GM19043 (cell line): ENCODE results near the gene FAM171A2.

Experiments
- ATAC-seq: cut with Tn5 transposase; IDR thresholded peaks from one replicate; pipeline ENCODE4 v1.9.1; 2021; ENCODE audit warnings: low read depth; ENCODE audit not compliant: unreplicated experiment

The FAM171A2 gene

DNA sequence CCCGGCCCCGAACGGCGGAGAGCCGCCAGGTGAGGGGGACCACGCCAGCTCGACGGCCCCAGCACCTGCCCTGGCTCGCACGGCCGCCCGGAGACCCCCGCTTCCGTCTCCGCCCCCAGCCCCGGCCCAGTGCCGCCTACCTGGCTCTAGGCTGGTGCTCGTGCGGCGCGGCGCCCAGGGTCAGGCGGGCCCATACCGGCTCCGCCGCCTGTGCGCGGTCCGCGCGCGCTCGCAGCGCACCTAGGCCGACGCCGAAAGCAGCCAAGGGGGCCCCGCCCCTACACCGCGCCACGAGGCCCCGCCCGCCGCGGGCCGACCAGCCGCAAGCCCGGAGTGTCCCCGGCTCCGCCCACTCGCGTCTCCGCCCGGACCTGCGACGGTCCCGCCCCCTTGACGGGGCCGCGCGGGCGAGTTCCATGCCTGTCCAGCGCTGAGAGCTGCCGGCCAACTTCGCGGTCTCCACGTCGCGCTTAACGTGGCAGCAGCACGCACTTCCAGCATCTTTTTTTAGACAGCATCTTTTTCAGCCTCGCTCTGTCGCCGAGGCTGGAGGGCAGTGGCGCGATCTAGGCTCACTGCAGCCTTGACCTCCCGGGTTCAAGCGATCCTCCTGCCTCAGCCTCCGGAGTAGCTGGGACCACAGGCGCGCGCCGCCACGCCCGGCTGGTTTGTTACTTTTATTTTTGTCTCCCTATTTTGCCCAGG, 38.9 kb downstream of the FAM171A2 start, which contains the start of gene SLC25A39:
Gene SLC25A39, minus strand, starts transcription at position 253 of the 705 bp plus-strand sequence. CDS start 1,261 bp downstream, outside the sequence.
- ATAC-seq = peak; percentile 49

DNA sequence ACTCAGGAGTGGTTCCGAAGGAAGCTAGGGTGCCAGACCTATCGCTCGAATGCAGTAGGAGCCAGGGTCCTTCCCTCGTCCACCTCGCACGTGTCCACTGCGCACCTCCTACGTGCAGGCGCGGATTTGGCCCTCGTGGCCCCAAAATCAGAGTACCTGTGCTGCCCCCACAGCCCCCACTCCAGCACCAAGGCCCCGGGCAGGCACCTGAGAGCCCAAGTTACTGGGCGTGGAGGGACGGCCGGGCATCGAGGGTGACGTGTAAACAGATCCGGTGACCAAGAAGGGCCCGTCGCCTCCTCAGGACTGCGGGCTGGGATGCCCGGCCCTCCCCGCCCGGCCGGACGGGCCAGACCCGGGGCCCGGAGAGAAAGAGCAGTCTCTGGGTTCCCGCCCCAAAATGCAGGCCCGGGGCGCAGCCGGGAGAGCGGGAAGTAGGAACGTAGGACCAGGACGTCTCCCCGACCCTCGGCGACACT, 39.5 kb downstream of the FAM171A2 start:
- ATAC-seq = no peak

DNA sequence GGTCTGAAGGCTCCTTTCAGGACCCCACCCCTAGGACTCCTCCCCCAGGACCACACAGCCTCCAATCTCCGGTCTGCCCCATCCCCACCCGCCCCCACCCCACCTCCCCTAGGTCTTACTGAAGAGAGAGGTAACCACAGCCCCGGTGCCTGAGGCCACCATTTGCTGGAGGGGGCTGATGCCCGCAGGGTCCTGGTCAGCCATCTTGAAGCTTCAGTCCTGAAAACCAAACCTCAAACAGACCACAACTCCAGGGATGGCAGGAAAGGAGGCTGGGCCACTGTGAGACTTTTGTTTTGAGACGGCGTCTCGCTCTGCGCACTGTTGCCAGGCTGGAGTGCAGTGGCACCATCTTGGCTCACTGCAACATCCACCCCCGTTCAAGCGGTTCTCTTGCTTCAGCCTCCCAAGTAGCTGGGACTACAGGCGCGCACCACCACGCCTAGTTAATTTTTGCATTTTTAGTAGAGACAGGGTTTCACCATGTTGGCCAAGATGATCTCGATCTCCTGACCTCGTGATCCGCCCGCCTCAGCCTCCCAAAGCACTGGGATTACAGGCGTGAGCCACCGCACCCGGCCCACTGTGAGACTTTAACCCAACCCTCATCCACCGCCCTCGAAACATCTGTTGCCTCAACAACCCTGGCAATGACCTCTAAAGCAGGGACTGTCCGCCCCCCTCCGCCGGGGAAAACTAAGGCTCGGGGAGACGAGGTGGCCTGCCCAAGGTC, 40.1 kb downstream of the FAM171A2 start:
- ATAC-seq = no peak

DNA sequence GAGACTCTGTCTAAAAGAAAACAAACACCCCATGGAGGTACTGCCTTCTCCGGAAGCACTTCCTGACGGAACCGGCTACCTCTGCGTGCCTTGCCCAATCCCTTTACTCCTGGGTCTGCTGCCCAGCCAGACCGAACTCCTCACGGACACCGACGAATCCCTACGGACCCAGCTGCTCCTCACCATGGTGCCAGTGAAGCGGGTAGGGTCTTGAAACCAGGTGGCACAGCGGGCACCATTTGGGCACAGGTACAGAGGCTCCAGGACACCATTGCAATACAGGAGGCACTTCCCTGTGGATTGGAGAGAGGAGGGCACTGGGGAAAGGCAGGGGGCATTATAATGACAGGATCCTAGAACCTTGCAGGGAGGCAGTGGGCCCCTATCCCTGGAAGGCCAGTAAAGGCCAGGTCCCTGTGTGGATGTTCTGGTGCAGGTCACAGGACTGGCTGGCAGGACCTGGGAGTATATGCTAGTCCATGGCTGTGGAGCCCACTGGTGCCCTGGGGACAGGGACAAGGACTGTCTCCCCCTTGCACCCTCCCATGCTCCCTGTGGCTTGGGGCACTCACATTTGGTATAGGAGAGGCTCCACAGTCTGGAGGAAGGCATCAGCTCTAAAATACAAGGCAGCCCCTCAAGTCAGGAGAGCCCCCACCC, 41.3 kb downstream of the FAM171A2 start:
- no peak for ATAC-seq

DNA sequence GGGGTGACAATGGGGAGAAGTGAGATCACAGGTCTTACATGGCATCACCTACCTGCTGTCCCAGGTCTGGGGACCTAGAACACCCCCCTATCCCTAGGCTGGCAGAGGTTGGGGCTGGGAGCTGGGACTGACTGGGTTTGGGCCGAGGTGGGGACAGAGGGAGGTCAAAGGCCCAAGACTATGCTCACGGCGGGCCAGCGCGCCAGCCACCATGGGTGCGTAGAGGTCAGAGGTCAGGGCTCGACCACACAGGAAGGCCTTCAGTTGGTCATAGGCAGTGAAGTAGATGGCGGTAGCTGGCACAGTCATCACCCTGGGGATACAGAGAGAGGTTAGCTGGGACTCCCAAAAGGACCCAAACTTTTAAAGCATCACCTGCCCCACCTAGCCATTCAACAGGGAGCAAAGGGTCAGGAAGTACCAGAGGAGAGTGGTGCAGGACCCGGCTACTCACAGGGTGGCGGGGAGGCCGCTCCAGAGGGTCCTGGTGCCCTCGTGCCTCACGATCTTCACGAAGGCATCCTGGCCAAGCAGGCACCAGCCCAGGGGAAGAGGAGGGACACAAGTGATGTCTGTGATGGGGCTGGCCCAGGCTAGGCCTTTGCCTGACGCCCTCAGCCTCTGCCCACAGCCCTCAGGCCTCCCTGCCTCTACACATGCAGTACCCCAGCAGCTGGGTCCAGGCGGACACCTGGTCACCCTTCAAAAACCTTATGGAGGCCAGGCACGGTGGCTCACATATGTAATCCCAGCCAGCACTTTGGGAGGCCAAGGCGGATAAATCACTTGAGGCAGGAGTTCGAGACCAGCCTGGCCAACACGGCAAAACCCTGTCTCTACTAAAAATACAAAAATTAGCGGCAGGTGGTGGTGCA, 42.2 kb downstream of the FAM171A2 start:
- ATAC-seq = no peak

DNA sequence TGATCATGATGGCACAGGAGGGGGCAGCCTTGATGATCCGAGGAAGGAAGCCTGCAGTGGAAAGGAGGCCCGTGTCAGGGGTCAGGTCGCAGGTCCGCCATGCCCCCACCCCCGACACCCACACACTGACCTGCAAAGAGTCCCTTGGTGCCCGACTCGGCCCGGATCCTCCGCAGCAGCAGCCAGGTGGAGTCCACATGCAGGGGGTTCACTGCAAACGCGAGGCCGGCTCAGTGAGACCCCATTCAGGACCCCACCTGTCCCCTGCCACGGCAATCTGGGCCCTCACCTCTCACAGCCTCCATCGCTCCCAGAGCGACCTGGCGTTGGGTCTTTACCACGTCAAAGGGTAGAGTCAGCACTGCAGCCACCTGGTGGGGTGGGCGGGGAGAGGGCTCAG, 43.6 kb downstream of the FAM171A2 start:
- ATAC-seq = no peak

GRCh38 chr17:44318077-44318892, 45.4 kb downstream of the FAM171A2 start:
- ATAC-seq = no peak

GRCh38 chr17:44317545-44317944, 46.1 kb downstream of the FAM171A2 start:
- ATAC-seq = no peak

GRCh38 chr17:44315760-44316731, 47.6 kb downstream of the FAM171A2 start:
- no peak for ATAC-seq

- ATAC-seq = no peak
Observed at GRCh38 chr17:44314869-44315661, 48.6 kb downstream of the FAM171A2 start.

- no peak for ATAC-seq
Observed at GRCh38 chr17:44314524-44314868, 49.2 kb downstream of the FAM171A2 start.

GRCh38 chr17:44314031-44314430, 49.6 kb downstream of the FAM171A2 start:
- no peak for ATAC-seq

GRCh38 chr17:44312396-44313104, 51.1 kb downstream of the FAM171A2 start:
- ATAC-seq = no peak

- ATAC-seq = no peak
Observed at GRCh38 chr17:44311562-44312181, 52.0 kb downstream of the FAM171A2 start.

DNA sequence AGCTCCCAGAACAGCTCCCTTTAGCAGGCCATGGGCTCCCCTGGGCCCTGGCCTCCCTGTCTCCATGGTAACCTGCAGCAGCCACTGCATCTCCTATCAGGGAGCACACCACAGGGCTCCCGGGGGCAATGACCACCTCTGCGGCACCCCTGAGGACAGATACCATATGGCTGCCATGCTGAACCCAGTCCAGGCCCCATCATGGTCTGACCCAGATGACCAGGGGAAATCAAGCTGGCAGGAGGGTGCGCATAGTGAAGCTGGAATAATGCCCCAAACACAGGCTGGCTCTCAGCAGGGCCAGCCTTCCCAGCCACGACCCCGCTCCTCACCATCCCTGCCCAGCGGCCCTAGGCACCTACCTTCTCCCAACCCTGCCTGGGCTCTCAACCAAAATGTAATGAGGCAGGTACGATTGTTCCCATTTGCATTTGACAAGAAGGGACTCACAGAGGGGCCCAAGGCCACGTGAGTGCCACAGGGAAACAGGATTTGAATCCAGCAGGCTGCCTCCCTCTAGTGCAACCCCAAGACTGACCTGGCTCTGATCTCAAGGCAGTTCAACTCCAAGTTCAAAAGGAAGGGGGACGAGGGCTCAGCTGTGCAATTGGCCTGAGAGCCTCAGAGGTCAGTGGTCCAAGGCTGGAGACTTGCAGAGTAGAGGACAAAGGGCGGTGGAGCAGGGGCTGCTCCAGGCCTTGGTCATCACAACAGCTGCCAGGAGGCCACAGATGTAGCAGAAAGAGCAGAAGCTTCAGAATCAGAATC, 52.9 kb downstream of the FAM171A2 start:
- no peak for ATAC-seq

GRCh38 chr17:44310188-44310587, 53.5 kb downstream of the FAM171A2 start:
- no peak for ATAC-seq
